GM23248 (cell line): Measurements from ENCODE around the gene EEF1A2.

ENCODE experiments used
- EZH2 ChIP-seq: fragments of 200-600 bp; sonication (generic); IDR thresholded peaks from 2 replicates; pipeline ENCODE4 v1.6.1; 2018; ENCODE audit warnings: antibody characterized with exemption, mild to moderate bottlenecking; ENCODE audit not compliant: insufficient read depth, poor library complexity, severe bottlenecking
- EZH2phosphoT487 ChIP-seq: fragments of 200-600 bp; sonication (generic); IDR thresholded peaks from 2 replicates; pipeline ENCODE4 v1.6.1; 2018; ENCODE audit warnings: antibody characterized with exemption, moderate library complexity, mild to moderate bottlenecking, low read depth; ENCODE audit not compliant: insufficient read depth

DNA sequence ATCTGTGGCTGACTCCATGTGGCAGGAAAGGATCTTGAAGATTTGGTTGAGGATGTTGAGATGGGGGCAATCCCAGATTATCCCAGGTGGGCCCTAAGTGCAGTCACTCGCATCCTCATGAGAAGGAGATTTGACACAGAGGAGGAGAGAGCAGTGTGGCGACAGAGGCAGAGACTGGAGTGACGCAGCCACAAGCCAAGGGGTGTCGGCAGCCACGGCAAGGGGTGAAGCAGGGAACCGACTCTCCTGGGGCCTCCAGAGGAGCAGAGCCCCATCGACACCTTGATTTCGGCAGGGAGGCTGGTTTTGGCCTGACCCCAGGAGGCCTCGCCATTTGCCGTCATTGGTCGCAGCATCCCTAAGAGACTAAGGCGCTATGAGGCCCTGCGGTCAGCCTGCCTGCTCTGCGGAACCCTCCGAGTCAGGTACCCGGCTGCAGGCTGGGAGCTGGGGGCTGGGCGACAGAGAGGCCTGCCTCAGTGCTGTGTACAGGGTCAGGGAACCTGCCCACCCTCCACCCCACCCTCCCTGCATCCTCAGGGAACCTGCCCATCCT is 12.5 kb downstream of the EEF1A2 start:
- no peak for TF ChIP-seq EZH2
- no peak for TF ChIP-seq EZH2phosphoT487
